K562 (cell line): ENCODE results near the gene LINGO3.

Experiments
- CTCF ChIP-seq, 3 experiments: IDR thresholded peaks in 2 of 3; conservative IDR thresholded peaks in 1 of 3; 2 replicates each; pipeline ENCODE4 v1.5.1; 2011 to 2012; ENCODE audit warnings: low read length in 3 of 3, mild to moderate bottlenecking in 3 of 3, control low read depth in 2 of 3, improper control_type of control experiment in 1 of 3, inconsistent platforms in 1 of 3, low read depth in 1 of 3, mixed read lengths in 1 of 3, moderate library complexity in 1 of 3; ENCODE audit not compliant: insufficient read depth in 2 of 3
- NFE2L1 ChIP-seq: fragments of 450-650 bp; IDR thresholded peaks from 2 replicates; pipeline ENCODE4 v1.6.1; 2016; ENCODE audit warnings: missing genetic modification characterization, low read depth, mild to moderate bottlenecking, missing compliant biosample characterization, moderate library complexity, borderline replicate concordance
- POLR2A ChIP-seq: fragments of 450-650 bp; conservative IDR thresholded peaks from 2 replicates; pipeline ENCODE4 v1.6.1; 2016
- SAFB2 ChIP-seq: fragments of 200-400 bp; formaldehyde crosslinking; IDR thresholded peaks from 2 replicates; pipeline ENCODE4 v1.6.1; 2018; ENCODE audit warnings: borderline replicate concordance, low read length, low read depth, moderate library complexity; ENCODE audit not compliant: severe bottlenecking
- ZNF395 ChIP-seq: fragments of 200-800 bp; sonication (Bioruptor generic); IDR thresholded peaks from 2 replicates; pipeline ENCODE4 v1.6.1; 2017; ENCODE audit warnings: missing genetic modification characterization, missing compliant biosample characterization
- ZNF766 ChIP-seq: fragments of 200-800 bp; sonication (Bioruptor generic); conservative IDR thresholded peaks from 2 replicates; pipeline ENCODE4 v1.6.1; 2016; ENCODE audit warnings: missing genetic modification characterization, missing compliant biosample characterization

- TF ChIP-seq ZNF766 (CRISPR knock-in tag), result no peak
- no peak for TF ChIP-seq SAFB2
- no peak for TF ChIP-seq ZNF395 (CRISPR knock-in tag)
- no peak for TF ChIP-seq CTCF (IDR thresholded peaks at IDR 0.05 in 2 of 3, conservative IDR thresholded peaks at IDR 0.05 in 1 of 3; ENCODE audit: insufficient read depth in 2 of 3, low read depth in 1 of 3, low read length in 3 of 3)
- no peak for TF ChIP-seq POLR2A
- no peak for TF ChIP-seq NFE2L1
Measured at GRCh38 chr19:2329149-2329478, 21.2 kb upstream of the LINGO3 start.
